Peyer's patch (tissue), 4 donors: ENCODE results near the gene CLEC3A.

Experiments used
- CTCF ChIP-seq, 6 experiments: fragments of 450-650 bp in 4 of 6; fragments of 200-600 bp in 2 of 6; sonication (generic) in 1 of 6; IDR thresholded peaks; one replicate each; pipeline ENCODE4 v1.5.1; 2017 to 2019; ENCODE audit warnings: antibody characterized with exemption in 6 of 6, mild to moderate bottlenecking in 3 of 6, moderate library complexity in 1 of 6
- POLR2A ChIP-seq, 2 donors: fragments of 450-650 bp; IDR thresholded peaks; one replicate each; pipeline ENCODE4 v1.5.1; 2017; ENCODE audit warnings: antibody characterized with exemption in 2 of 2, mild to moderate bottlenecking in 2 of 2, moderate library complexity in 2 of 2

GRCh38 chr16:77995843-77996455 lies 26.4 kb upstream of the CLEC3A start:
- TF ChIP-seq CTCF (IDR thresholded peaks at IDR 0.05): no peak
- TF ChIP-seq POLR2A (IDR thresholded peaks at IDR 0.05): no peak
